ENCODE data around the gene KCNG2. TPM values are rescaled to one million over a fixed set of nuclear protein-coding genes. Genes with fewer than 3 reads are reported as not detected.

KCNG2 gene
- total and polyA plus RNA-seq, 10 of the 15 experiments (the other 5 are each of a cell fraction or from before 2014, with no cell fraction given) = 0.20 to 0.23 TPM; not detected in 8

DNA sequence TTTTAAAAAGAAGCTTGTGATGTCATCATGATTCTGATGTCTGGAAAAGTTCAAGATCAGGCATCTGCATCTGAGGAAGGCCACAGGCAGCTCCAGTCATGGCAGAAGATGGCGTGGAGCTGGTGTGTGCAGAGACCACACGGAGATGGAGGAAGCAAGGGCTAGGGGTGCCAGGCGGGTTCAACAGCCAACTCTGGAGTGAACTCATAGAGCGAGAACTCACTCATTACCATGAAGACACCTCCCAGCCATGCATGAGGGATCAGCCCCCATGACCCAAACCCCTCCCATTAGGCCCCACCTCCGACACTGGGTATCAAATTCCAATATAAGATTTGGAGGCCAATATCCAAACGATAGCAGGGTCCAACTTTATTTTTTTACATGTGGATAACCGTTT, 61.6 kb downstream of the KCNG2 start:
- no peak overlapping the region for H3K27ac ChIP-seq (ENCODE audit: control insufficient read depth, insufficient read depth)
- H3K4me3 ChIP-seq = no peak overlapping the region
- POLR2A ChIA-PET = interaction anchor here (0.7 kb wide), 1 partner anchor 584 kb away, joined by 3 read pairs; no protein-coding TSS in a partner anchor
- H3K9ac ChIP-seq (ENCODE audit: control insufficient read depth, insufficient read depth, low read length) = no peak overlapping the region
- SMC1A ChIA-PET (ENCODE audit: uncharacterized antibody, unreplicated experiment) = no interaction called here
- intact Hi-C loops (cut with micrococcal nuclease; ENCODE audit: unreplicated experiment) = no loop called here
- H3K9me3 ChIP-seq (replicated peaks; ENCODE audit: control insufficient read depth, insufficient read depth, low read length) = no peaks in the 10 kb centered on the region; the same call in 1 of the 3 replicates
- H3K36me3 ChIP-seq (ENCODE audit: control insufficient read depth in 2 of 2, insufficient read depth in 2 of 2, low read length in 1 of 2) = no peaks in the 10 kb centered on the region
- H3K4me1 ChIP-seq (ENCODE audit: control insufficient read depth, insufficient read depth, low read length) = peaks cover 10% of the 10 kb centered on the region
- no peak for TF ChIP-seq CBX5 (IDR thresholded peaks at IDR 0.05; ENCODE audit: low read depth)
- TF ChIP-seq, protein P1, sequence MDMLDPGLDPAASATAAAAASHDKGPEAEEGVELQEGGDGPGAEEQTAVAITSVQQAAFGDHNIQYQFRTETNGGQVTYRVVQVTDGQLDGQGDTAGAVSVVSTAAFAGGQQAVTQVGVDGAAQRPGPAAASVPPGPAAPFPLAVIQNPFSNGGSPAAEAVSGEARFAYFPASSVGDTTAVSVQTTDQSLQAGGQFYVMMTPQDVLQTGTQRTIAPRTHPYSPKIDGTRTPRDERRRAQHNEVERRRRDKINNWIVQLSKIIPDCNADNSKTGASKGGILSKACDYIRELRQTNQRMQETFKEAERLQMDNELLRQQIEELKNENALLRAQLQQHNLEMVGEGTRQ (IDR thresholded peaks at IDR 0.05; ENCODE audit: borderline replicate concordance, low read depth, low read length) = no peak
- no peak for TF ChIP-seq PAX8 (IDR thresholded peaks at IDR 0.05)
- TF ChIP-seq, protein P2, sequence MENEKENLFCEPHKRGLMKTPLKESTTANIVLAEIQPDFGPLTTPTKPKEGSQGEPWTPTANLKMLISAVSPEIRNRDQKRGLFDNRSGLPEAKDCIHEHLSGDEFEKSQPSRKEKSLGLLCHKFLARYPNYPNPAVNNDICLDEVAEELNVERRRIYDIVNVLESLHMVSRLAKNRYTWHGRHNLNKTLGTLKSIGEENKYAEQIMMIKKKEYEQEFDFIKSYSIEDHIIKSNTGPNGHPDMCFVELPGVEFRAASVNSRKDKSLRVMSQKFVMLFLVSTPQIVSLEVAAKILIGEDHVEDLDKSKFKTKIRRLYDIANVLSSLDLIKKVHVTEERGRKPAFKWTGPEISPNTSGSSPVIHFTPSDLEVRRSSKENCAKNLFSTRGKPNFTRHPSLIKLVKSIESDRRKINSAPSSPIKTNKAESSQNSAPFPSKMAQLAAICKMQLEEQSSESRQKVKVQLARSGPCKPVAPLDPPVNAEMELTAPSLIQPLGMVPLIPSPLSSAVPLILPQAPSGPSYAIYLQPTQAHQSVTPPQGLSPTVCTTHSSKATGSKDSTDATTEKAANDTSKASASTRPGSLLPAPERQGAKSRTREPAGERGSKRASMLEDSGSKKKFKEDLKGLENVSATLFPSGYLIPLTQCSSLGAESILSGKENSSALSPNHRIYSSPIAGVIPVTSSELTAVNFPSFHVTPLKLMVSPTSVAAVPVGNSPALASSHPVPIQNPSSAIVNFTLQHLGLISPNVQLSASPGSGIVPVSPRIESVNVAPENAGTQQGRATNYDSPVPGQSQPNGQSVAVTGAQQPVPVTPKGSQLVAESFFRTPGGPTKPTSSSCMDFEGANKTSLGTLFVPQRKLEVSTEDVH (IDR thresholded peaks at IDR 0.05; ENCODE audit: low read depth, partially characterized antibody) = no peak
- no peak for TF ChIP-seq EP300 (IDR thresholded peaks at IDR 0.05; ENCODE audit: borderline replicate concordance in 1 of 2, control insufficient read depth in 1 of 2, low read depth in 2 of 2, low read length in 2 of 2)
- no peak for TF ChIP-seq EED (IDR thresholded peaks at IDR 0.05; ENCODE audit: low read depth)
- no peak for TF ChIP-seq CBX3 (IDR thresholded peaks at IDR 0.05; ENCODE audit: borderline replicate concordance, low read depth)
- no peak for TF ChIP-seq ZSCAN29 (IDR thresholded peaks at IDR 0.05)
- TF ChIP-seq, protein P3, sequence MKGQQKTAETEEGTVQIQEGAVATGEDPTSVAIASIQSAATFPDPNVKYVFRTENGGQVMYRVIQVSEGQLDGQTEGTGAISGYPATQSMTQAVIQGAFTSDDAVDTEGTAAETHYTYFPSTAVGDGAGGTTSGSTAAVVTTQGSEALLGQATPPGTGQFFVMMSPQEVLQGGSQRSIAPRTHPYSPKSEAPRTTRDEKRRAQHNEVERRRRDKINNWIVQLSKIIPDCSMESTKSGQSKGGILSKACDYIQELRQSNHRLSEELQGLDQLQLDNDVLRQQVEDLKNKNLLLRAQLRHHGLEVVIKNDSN (IDR thresholded peaks at IDR 0.05; ENCODE audit: borderline replicate concordance, extremely low read length, insufficient read depth, low read depth, low read length) = no peak
- TF ChIP-seq ZNF207 (IDR thresholded peaks at IDR 0.05; ENCODE audit: borderline replicate concordance) = no peak
- no peak for TF ChIP-seq NFYB (IDR thresholded peaks at IDR 0.05; ENCODE audit: insufficient read depth, low read depth, low read length)
- TF ChIP-seq RFX5 (IDR thresholded peaks at IDR 0.05; ENCODE audit: low read depth, low read length) = no peak
- H3K4me2 ChIP-seq (ENCODE audit: control insufficient read depth, insufficient read depth) = no peak overlapping the region
- CTCF ChIA-PET = no interaction called here
- no peak overlapping the region for H2AFZ ChIP-seq (ENCODE audit: control insufficient read depth, low read depth, low read length)
- no peak for DNase-seq (ENCODE audit: low read depth, low spot score)
- H4K20me1 ChIP-seq (ENCODE audit: control insufficient read depth, insufficient read depth) = no peaks in the 10 kb centered on the region
- RAD21 ChIA-PET (ENCODE audit: unreplicated experiment) = no interaction called here
- no peak for FAIRE-seq
- in situ Hi-C loops (cut with MboI) = no loop called here
- no peaks in the 10 kb centered on the region for H3K27me3 ChIP-seq (replicated peaks in 1 of 2; ENCODE audit: control insufficient read depth in 2 of 2, insufficient read depth in 2 of 2, low read length in 1 of 2)
- BruUV-seq (replicated peaks) = no TSS peak
- H3K79me2 ChIP-seq (ENCODE audit: control insufficient read depth, insufficient read depth, low read length) = no peaks in the 10 kb centered on the region
- no peak for ATAC-seq
- WGBS (ENCODE audit: insufficient coverage, insufficient replicate concordance, low lambda C conversion rate, missing lambda C conversion rate) = 19% methylated on average over 7 of the region's 7 CpGs

All from GM12878 (cell line).